GM10266 (cell line): ENCODE measurements around the gene TBX15.

Source experiments
- DNase-seq: peaks from one replicate; pipeline ENCODE4 v3.0.0; 2012; ENCODE audit errors: extremely low spot score
- TF ChIP-seq, protein P1 (sequence below): IDR thresholded peaks from 2 replicates; pipeline ENCODE4 v1.5.1; 2012; ENCODE audit warnings: mild to moderate bottlenecking, low read depth; ENCODE audit not compliant: control insufficient read depth, insufficient read depth; ENCODE audit errors: missing control alignments

The TBX15 gene

DNA sequence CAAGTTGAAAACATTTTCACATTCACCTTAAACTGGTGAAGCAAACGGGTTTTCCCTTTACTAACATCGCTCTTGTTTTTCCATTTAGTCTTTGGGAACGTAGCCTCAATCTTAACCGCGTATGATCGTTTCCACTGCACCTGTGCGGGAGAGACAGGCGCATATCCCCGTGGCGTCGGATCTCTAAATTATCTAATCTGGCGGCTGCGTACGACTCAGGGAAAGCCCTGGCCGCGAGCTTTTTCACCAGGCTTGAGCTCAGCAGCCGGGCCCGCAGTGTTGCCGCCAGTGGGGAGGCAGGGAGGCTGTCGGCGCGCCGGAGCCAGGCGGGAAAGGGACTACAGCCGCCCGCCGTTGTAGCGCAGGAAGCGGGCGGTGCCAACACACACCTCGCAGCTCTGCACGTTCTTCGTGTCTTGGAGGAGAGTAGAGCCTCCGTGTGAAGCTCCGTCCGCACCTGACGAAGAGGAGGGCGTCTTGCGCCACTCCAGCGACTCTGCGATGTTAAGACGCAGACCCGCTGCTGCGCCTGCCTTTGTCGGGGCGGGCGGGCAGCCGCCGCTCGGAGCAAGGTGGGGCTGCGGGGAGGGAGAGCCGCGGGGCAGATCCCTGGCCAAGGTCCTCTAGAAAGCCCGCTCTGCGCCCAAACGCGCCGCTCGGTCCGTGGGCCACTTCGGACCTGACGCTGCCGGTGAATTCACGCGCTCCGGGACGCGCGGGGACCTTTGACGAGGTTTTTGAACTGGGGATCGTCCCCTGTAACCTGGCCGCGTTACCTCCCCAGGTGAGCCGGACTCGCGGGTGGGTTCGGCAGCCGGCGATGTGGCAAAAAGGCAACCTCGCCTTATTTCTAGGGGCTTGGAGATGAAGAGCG, 18.5 kb upstream of the TBX15 start:
- peak; percentile 12 for DNase-seq
- TF ChIP-seq, protein P1, sequence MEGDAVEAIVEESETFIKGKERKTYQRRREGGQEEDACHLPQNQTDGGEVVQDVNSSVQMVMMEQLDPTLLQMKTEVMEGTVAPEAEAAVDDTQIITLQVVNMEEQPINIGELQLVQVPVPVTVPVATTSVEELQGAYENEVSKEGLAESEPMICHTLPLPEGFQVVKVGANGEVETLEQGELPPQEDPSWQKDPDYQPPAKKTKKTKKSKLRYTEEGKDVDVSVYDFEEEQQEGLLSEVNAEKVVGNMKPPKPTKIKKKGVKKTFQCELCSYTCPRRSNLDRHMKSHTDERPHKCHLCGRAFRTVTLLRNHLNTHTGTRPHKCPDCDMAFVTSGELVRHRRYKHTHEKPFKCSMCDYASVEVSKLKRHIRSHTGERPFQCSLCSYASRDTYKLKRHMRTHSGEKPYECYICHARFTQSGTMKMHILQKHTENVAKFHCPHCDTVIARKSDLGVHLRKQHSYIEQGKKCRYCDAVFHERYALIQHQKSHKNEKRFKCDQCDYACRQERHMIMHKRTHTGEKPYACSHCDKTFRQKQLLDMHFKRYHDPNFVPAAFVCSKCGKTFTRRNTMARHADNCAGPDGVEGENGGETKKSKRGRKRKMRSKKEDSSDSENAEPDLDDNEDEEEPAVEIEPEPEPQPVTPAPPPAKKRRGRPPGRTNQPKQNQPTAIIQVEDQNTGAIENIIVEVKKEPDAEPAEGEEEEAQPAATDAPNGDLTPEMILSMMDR, result no peak

DNA sequence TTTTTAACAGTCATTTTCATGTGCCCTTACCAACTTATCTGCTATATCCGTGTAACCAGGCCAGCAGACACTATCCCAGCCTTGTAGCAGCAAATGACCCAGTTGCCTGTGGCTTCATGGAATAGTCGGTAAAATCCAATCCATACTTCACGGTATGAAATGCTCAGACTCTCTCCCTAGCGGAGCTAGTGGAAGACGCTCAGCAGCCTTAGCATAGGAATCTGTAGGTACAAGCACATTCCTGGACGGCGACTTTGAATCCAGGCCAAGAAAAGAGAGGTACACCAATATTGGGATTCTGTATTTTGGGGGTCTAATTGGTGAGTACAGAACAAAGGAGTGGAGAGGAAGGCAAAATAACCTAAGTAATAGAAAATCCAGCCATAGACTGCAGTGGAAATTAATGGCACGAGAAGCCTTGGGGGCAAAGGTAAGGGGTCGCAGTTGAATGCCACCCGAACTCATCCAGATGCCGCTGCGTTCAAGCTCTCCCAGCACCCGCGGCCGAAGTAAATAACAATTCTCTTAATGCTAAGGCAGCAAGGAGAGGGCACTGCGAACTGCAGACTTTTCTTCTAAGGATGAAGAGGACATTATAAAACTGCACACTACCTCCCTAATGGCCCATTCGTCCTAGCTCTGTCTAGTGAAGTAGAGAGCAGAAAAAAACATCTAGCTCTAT, 17.7 kb upstream of the TBX15 start:
- DNase-seq, result peak; percentile 16
- TF ChIP-seq, protein P1, result no peak

DNA sequence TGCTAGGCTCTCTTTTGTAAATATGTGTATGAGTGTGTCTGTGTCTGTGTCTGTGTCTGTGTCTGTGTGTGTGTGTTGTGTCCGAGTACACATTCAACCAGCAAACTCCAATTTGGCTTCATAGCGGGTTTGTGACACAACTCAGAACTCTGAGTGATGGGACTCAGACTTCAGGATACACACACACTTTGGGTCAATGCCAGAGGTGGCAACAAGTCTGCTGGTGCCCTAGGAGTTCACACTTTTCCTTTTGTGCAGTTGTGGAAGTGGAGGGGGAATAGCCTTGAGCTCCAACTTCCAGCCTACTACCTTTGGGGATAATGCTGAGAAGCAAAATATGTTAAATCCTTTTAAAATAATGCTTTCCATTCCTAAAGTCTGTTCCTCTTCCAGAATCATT, 16.6 kb upstream of the TBX15 start:
- TF ChIP-seq, protein P1, result no peak
- DNase-seq, result peak; percentile 5

DNA sequence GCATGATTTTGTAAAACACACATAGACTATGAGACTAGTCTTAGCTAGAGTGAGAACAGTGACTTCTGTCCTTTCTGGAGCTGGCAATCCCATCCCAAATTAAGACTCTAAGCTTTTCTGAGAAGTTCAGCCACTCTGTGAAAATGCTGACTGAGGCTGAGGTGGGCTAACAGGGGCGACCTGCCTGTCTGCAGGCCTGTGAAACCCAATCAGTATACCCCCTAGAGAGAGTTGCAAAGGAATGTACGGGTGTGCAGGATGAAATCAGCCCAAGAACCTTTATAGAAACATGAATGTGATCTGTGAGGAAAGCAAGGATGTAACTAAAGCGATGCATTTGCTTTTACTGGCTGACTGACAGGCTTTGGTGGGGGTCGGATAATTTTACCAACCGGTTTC, 16.0 kb upstream of the TBX15 start:
- TF ChIP-seq, protein P1, result no peak
- DNase-seq, result peak; percentile 11

DNA sequence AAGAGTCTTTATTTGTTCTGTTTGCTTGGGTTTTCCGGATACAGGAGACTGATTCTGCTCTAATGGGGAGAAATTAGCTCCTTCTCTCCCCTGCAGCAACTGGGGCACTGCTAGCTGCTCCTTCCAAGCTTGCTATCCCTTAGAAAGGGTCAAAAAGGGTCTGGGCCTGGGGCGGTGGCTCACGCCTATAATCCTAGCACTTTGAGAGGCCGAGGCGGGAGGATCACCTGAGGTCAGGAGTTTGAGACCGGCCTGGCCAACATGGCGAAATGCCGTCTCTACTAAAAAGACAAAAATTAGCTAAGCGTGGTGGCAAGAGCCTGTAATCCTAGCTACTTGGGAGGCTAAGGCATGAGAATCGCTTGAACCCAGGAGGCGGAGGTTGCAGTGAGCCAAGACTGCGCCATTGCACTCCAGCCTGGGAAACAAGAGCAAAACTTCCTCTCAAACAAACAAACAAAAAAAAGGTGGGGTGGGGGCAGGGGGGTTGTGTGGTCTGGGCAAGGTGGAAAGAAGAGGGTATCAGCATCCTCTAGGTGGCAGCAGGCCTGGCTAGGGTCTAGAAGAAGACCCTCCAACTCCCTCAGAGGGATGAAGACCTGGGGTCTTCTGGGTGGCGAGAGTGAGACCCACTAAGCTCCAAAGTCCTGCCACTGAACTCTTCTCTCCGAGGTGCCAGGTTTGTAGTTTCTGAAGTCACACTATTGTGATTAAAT, 15.4 kb upstream of the TBX15 start:
- DNase-seq, result peak; percentile 11
- TF ChIP-seq, protein P1, result no peak

DNA sequence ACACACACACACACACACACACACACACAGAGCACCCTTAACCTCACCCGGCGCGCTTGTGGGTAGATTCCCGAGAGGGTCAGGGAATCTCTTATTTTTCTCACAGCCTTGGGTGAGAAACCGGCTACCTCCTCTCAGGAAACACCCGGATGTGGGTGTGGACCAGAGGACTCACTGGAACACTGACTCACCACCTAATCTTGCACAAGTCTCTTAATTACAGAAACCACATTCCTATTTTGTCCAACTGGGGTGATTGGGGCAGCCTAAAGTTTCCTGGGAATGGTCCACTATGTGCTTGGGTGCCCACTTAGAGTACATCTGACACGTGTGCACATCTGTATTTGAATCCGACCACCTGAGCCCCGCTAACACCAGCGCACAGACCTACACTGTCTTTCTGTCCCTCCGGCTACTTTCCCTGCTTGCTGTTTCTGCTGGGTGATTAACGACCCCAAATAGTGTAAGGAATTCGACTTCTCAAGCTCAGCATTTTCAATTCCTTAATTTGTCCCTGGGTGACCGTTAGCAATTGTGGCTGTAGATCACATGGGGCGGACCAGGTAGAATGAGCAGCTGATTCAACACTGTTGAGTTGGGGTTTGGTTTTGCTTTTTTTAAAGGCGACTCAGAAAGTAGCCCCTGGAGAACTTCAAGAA, 14.0 kb upstream of the TBX15 start:
- DNase-seq, result no peak

More for the DNA sequence above, 14.0 kb upstream of the TBX15 start:
- TF ChIP-seq, protein P1, result no peak
